H1 (cell line): Measurements from ENCODE around the gene ZNHIT3. TPM values are rescaled to one million over a fixed set of nuclear protein-coding genes. Genes with fewer than 3 reads are reported as not detected.

Experiments used
- CTCF ChIA-PET: fragments of 300-600 bp; sonication (Branson Sonifier 250); formaldehyde crosslinking; loops from one replicate; lab custom pipeline; 2021; ENCODE audit not compliant: partially characterized antibody; lab: Charles Lee
- POLR2A ChIA-PET: fragments of 300-600 bp; sonication (Branson Sonifier 250); formaldehyde crosslinking; loops from one replicate; lab custom pipeline; 2021; ENCODE audit warnings: inconsistent platforms; ENCODE audit not compliant: partially characterized antibody; lab: Charles Lee
- DNase-seq, 2 experiments: peaks; one replicate each; pipeline versions ENCODE4 v3.0.0 to v3.0.0-alpha.2; 2010 to 2022; ENCODE audit warnings: low spot score in 2 of 2, low read depth in 1 of 2, mixed read lengths in 1 of 2
- FAIRE-seq: peaks from 2 replicates; lab custom pipeline; 2011; peaks lifted over from hg19 to GRCh38; lab: Jason Lieb, UNC
- H2AFZ ChIP-seq: 2 replicates; pipeline ENCODE4 v1.8.1; 2012; ENCODE audit warnings: low read length, inconsistent platforms
- H2AK5ac ChIP-seq: 2 replicates; pipeline ENCODE4 v1.6.1; 2013; ENCODE audit warnings: low read depth, low read length
- H2BK120ac ChIP-seq: replicated peaks from 2 replicates; pipeline ENCODE3; 2013; ENCODE audit warnings: low read depth, low read length, inconsistent platforms
- H2BK12ac ChIP-seq: 2 replicates; pipeline ENCODE4 v1.6.1; 2013; ENCODE audit warnings: low read depth, low read length
- H2BK15ac ChIP-seq: 2 replicates; pipeline ENCODE4 v1.6.1; 2013; ENCODE audit warnings: low read length
- H2BK20ac ChIP-seq: 2 replicates; pipeline ENCODE4 v1.6.1; 2013; ENCODE audit warnings: low read length
- H2BK5ac ChIP-seq: 2 replicates; pipeline ENCODE4 v1.6.1; 2013; ENCODE audit warnings: low read depth, low read length
- H3K14ac ChIP-seq: 2 replicates; pipeline ENCODE4 v1.6.1; 2013; ENCODE audit warnings: inconsistent platforms; ENCODE audit not compliant: insufficient read length
- H3K18ac ChIP-seq: 2 replicates; pipeline ENCODE4 v1.6.1; 2013; ENCODE audit warnings: low read length; ENCODE audit errors: extremely low read depth
- H3K23ac ChIP-seq: 2 replicates; pipeline ENCODE4 v1.6.1; 2013; ENCODE audit warnings: inconsistent platforms; ENCODE audit not compliant: insufficient read length
- H3K23me2 ChIP-seq: 2 replicates; pipeline ENCODE4 v1.6.1; 2013; ENCODE audit warnings: low read depth, low read length
- H3K27ac ChIP-seq: 2 replicates; pipeline ENCODE4 v1.6.1; 2011; ENCODE audit warnings: low read depth, low read length, inconsistent platforms
- H3K27me3 ChIP-seq, 4 experiments: replicated peaks in 1 of 4; 1 replicate in 1 of 4; 2 replicates in 3 of 4; pipeline versions ENCODE4 v1.6.1 to v1.8.1; 2011 to 2013; ENCODE audit warnings: low read length in 3 of 4, mild to moderate bottlenecking in 3 of 4, inconsistent platforms in 2 of 4, mixed read lengths in 2 of 4, moderate library complexity in 1 of 4; ENCODE audit not compliant: control insufficient read depth in 3 of 4, insufficient read depth in 3 of 4; ENCODE audit errors: extremely low read depth in 1 of 4
- H3K36me3 ChIP-seq, 4 experiments: 2 replicates each; pipeline versions ENCODE4 v1.6.1 to v1.8.1; 2011 to 2013; ENCODE audit warnings: mild to moderate bottlenecking in 4 of 4, low read length in 3 of 4, moderate library complexity in 2 of 4, control low read depth in 1 of 4, inconsistent platforms in 1 of 4; ENCODE audit not compliant: insufficient read depth in 4 of 4, control insufficient read depth in 2 of 4
- H3K4ac ChIP-seq: replicated peaks from 2 replicates; pipeline ENCODE3; 2013; ENCODE audit warnings: low read length, low read depth, mixed read lengths, inconsistent platforms; ENCODE audit not compliant: insufficient read length
- H3K4me1 ChIP-seq, 4 experiments: replicated peaks in 1 of 4; 1 replicate in 1 of 4; 2 replicates in 3 of 4; pipeline versions ENCODE4 v1.6.1 to v1.8.1; 2011 to 2013; ENCODE audit warnings: low read length in 3 of 4, inconsistent platforms in 2 of 4, mixed read lengths in 1 of 4; ENCODE audit not compliant: insufficient read depth in 4 of 4, control insufficient read depth in 3 of 4
- H3K4me2 ChIP-seq, 2 experiments: 2 replicates each; pipeline versions ENCODE4 v1.6.1 to v1.8.1; 2011 to 2013; ENCODE audit warnings: low read depth in 2 of 2, low read length in 2 of 2, control low read depth in 1 of 2, inconsistent platforms in 1 of 2, mild to moderate bottlenecking in 1 of 2; ENCODE audit not compliant: insufficient read depth in 1 of 2
- H3K4me3 ChIP-seq, 4 experiments: fragments of 200-600, 300-600 bp in 1 of 4; sonication (generic), shearing (Covaris generic), sonication (Bioruptor Twin) in 1 of 4; 2 replicates each; pipeline versions ENCODE4 v1.5.1 to v1.8.1; 2011 to 2016; ENCODE audit warnings: low read length in 4 of 4, low read depth in 3 of 4, control low read depth in 2 of 4, inconsistent platforms in 2 of 4, mild to moderate bottlenecking in 2 of 4, mixed read lengths in 1 of 4, moderate library complexity in 1 of 4; ENCODE audit not compliant: insufficient read depth in 2 of 4; ENCODE audit errors: extremely low read depth in 1 of 4
- H3K56ac ChIP-seq: replicated peaks from 2 replicates; pipeline ENCODE3; 2013; ENCODE audit warnings: low read depth, mild to moderate bottlenecking, mixed read lengths, low read length, inconsistent platforms; ENCODE audit not compliant: insufficient read length
- H3K79me1 ChIP-seq: 2 replicates; pipeline ENCODE4 v1.6.1; 2013; ENCODE audit warnings: low read depth, low read length, control low read depth
- H3K79me2 ChIP-seq, 2 experiments: 2 replicates each; pipeline versions ENCODE4 v1.6.1 to v1.8.1; 2012 to 2013; ENCODE audit warnings: low read length in 2 of 2, mild to moderate bottlenecking in 2 of 2, inconsistent platforms in 1 of 2; ENCODE audit not compliant: insufficient read depth in 2 of 2, control insufficient read depth in 1 of 2
- H3K9ac ChIP-seq, 4 experiments: replicated peaks in 1 of 4; 1 replicate in 1 of 4; 2 replicates in 3 of 4; pipeline versions ENCODE4 v1.6.1 to v1.8.1; 2011 to 2013; ENCODE audit warnings: low read depth in 3 of 4, low read length in 3 of 4, control low read depth in 2 of 4, mild to moderate bottlenecking in 2 of 4, moderate library complexity in 2 of 4, inconsistent platforms in 1 of 4; ENCODE audit errors: extremely low read depth in 1 of 4
- H3K9me3 ChIP-seq, 2 experiments: 2 replicates each; pipeline versions ENCODE4 v1.6.1 to v1.8.1; 2012 to 2013; ENCODE audit warnings: mild to moderate bottlenecking in 2 of 2, moderate library complexity in 2 of 2, control low read depth in 1 of 2, inconsistent platforms in 1 of 2, low read depth in 1 of 2, low read length in 1 of 2, mixed read lengths in 1 of 2; ENCODE audit not compliant: insufficient read depth in 2 of 2
- H4K20me1 ChIP-seq, 2 experiments: replicated peaks in 1 of 2; 2 replicates each; pipeline versions ENCODE3 to v1.8.1; 2011 to 2013; ENCODE audit warnings: inconsistent platforms in 2 of 2, low read length in 2 of 2, mild to moderate bottlenecking in 1 of 2; ENCODE audit not compliant: insufficient read depth in 2 of 2, control insufficient read depth in 1 of 2
- H4K5ac ChIP-seq: 2 replicates; pipeline ENCODE4 v1.6.1; 2013; ENCODE audit warnings: low read length, low read depth, mixed read lengths, inconsistent platforms; ENCODE audit not compliant: insufficient read length
- H4K8ac ChIP-seq: 2 replicates; pipeline ENCODE4 v1.8.0; 2013; ENCODE audit warnings: mild to moderate bottlenecking, moderate library complexity, low read length, inconsistent platforms; ENCODE audit not compliant: insufficient read depth; ENCODE audit errors: extremely low read depth
- H4K91ac ChIP-seq: replicated peaks from 2 replicates; pipeline ENCODE3; 2013; ENCODE audit warnings: low read length, mixed read lengths, inconsistent platforms; ENCODE audit not compliant: insufficient read length
- BACH1 ChIP-seq: IDR thresholded peaks from 2 replicates; pipeline ENCODE4 v1.6.1; 2012; ENCODE audit warnings: low read length, improper control_type of control experiment
- CBX5 ChIP-seq: fragments of 300-800, 300-1000 bp; sonication (generic); IDR thresholded peaks from 2 replicates; pipeline ENCODE4 v1.7.1; 2016; ENCODE audit warnings: antibody characterized with exemption, low read length, low read depth
- CHD1 ChIP-seq: IDR thresholded peaks from 2 replicates; pipeline ENCODE4 v1.6.1; 2012; ENCODE audit warnings: low read depth, low read length, improper control_type of control experiment
- FOSL1 ChIP-seq: IDR thresholded peaks from 2 replicates; pipeline ENCODE4 v1.6.1; 2011; ENCODE audit warnings: mild to moderate bottlenecking, low read depth, low read length, moderate library complexity; ENCODE audit not compliant: insufficient read depth
- HDAC6 ChIP-seq: IDR thresholded peaks from one replicate; pipeline ENCODE4 v1.7.1; 2012; ENCODE audit warnings: low read depth, mild to moderate bottlenecking, inconsistent platforms, low read length, moderate library complexity
- KDM4A ChIP-seq: IDR thresholded peaks from one replicate; pipeline ENCODE4 v1.7.1; 2012; ENCODE audit warnings: low read depth, mild to moderate bottlenecking, moderate library complexity, low read length, inconsistent platforms; ENCODE audit not compliant: severe bottlenecking
- NRF1 ChIP-seq: IDR thresholded peaks from 2 replicates; pipeline ENCODE4 v1.6.1; 2011; ENCODE audit warnings: mild to moderate bottlenecking, low read depth, low read length, improper control_type of control experiment
- RNF2 ChIP-seq: fragments of 200-900, 300-1000 bp; sonication (generic); IDR thresholded peaks from 2 replicates; pipeline ENCODE4 v1.7.1; 2016; ENCODE audit warnings: borderline replicate concordance, low read depth, mild to moderate bottlenecking, antibody characterized with exemption, low read length; ENCODE audit not compliant: poor library complexity, severe bottlenecking; ENCODE audit errors: missing control alignments
- SAP30 ChIP-seq: fragments of 300-600 bp; sonication (generic); IDR thresholded peaks from 2 replicates; pipeline ENCODE4 v1.7.1; 2012; ENCODE audit warnings: low read length, moderate library complexity, mild to moderate bottlenecking, inconsistent platforms; ENCODE audit not compliant: insufficient read depth, insufficient replicate concordance
- SIN3A ChIP-seq, 2 experiments: IDR thresholded peaks in 1 of 2; conservative IDR thresholded peaks in 1 of 2; 2 replicates each; pipeline ENCODE4 v1.6.1; 2011 to 2012; ENCODE audit warnings: low read length in 2 of 2, improper control_type of control experiment in 1 of 2, low read depth in 1 of 2, mild to moderate bottlenecking in 1 of 2
- TAF7 ChIP-seq: optimal IDR thresholded peaks from 2 replicates; pipeline ENCODE3; 2011; ENCODE audit warnings: low read depth, mild to moderate bottlenecking, inconsistent platforms, low read length, moderate library complexity, borderline replicate concordance
- WGBS, 2 experiments: shearing (Covaris generic) in 1 of 2; methylation state at CpG; one replicate each; pipeline versions ENCODE4 v1.1.6 to v1.1.7; 2013 to 2015; ENCODE audit warnings: low lambda C conversion rate in 2 of 2, mixed read lengths in 2 of 2, inconsistent platforms in 1 of 2, low coverage in 1 of 2, missing lambda C conversion rate in 1 of 2; ENCODE audit not compliant: insufficient replicate concordance in 2 of 2, insufficient coverage in 1 of 2, insufficient read length in 1 of 2; ENCODE audit errors: extremely low coverage in 1 of 2, missing lambda C conversion rate in 1 of 2; 5-methylcytosine and 5-hydroxymethylcytosine counted together
- polyA plus RNA-seq, 7 experiments: library from polyadenylated mRNA; depleted of rRNA in 3 of 7; stranded (reverse) in 5 of 7; unstranded in 2 of 7; fragments of >200 nt in 5 of 7; fragments of 200-250 nt in 2 of 7; gene quantifications; 1 replicate in 5 of 7; 2 replicates in 1 of 7; 4 replicates in 1 of 7; pipeline versions ENCODE4 v1.2.1 to v1.2.3, GENCODE V29; 2011 to 2013; ENCODE audit warnings: missing spikeins in 2 of 7, mixed read lengths in 2 of 7
- total RNA-seq: library from RNA; stranded (reverse); fragmentation: NEBNext Ultra II Directional; extraction: Animal tissue kit (Norgen Biotek cat#: 25700); gene quantifications from 2 replicates; pipeline ENCODE4 v1.2.1, GENCODE V29; 2021

The ZNHIT3 gene
- total and polyA plus RNA-seq, 2 of the 8 experiments (the other 6 are each of a cell fraction or from before 2014, with no cell fraction given): 59.1 to 147 TPM

DNA sequence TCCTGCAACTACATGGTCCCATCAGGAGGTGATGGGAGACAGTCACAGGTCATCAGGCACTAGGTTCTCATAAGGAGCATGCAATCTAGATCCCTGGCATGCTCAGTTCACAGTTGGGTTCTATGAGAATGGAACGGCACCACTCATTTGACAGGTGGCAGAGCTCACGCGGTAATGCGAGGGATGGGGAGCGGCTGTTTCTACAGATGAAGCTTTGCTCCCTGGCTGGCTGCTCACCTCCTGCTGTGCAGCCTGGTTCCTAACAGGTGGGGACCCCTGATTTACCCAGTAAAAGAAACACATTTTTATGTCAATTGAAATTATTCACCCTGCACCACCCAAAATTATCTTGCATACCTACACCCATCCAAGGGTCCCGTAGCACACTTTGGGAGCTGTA is 42.7 kb upstream of the ZNHIT3 start:
- no peak overlapping the region for H4K8ac ChIP-seq
- no peaks in the 10 kb centered on the region for H3K9me3 ChIP-seq
- no peak overlapping the region for H2BK15ac ChIP-seq
- no peak overlapping the region for H3K14ac ChIP-seq
- no peak overlapping the region for H3K27ac ChIP-seq
- H2AK5ac ChIP-seq: no peak overlapping the region
- no peaks in the 10 kb centered on the region for H4K20me1 ChIP-seq
- no peak overlapping the region for H2BK12ac ChIP-seq
- H3K79me2 ChIP-seq: no peaks in the 10 kb centered on the region
- 89% methylated on average over 6 of the region's 6 CpGs; no CpG with 5 or more reads in 1 of the 2 experiments for WGBS, 2 experiments
- ChIA-PET CTCF (interaction anchor here (1.2 kb wide), 2 partner anchors 17 to 20 kb away, joined by 5 read pairs; no protein-coding TSS in a partner anchor), POLR2A (no interaction called here)
- no peaks in the 10 kb centered on the region for H3K27me3 ChIP-seq
- H3K4ac ChIP-seq: no peak overlapping the region
- DNase-seq (no peak), FAIRE-seq (no peak)
- no peak overlapping the region for H2AFZ ChIP-seq
- H4K91ac ChIP-seq: no peak overlapping the region
- H3K56ac ChIP-seq: no peak overlapping the region
- no peaks in the 10 kb centered on the region for H3K36me3 ChIP-seq
- no peak overlapping the region for H2BK5ac ChIP-seq
- no peaks in the 10 kb centered on the region for H3K4me1 ChIP-seq
- H3K79me1 ChIP-seq: no peaks in the 10 kb centered on the region
- no peak overlapping the region for H3K4me2 ChIP-seq
- no peak overlapping the region for H2BK120ac ChIP-seq
- no peak overlapping the region for H2BK20ac ChIP-seq
- H3K23me2 ChIP-seq: no peaks in the 10 kb centered on the region
- TF ChIP-seq KDM4A: no peak
- no peak for TF ChIP-seq SAP30
- no peak for TF ChIP-seq BACH1
- TF ChIP-seq FOSL1: no peak
- no peak for TF ChIP-seq RNF2
- TF ChIP-seq HDAC6: no peak
- no peak for TF ChIP-seq CHD1
- TF ChIP-seq SIN3A (conservative IDR thresholded peaks at IDR 0.05 in 1 of 2, IDR thresholded peaks at IDR 0.05 in 1 of 2; ENCODE audit: low read depth in 1 of 2, low read length in 2 of 2): no peak
- TF ChIP-seq CBX5: no peak
- no peak for TF ChIP-seq NRF1
- TF ChIP-seq TAF7: no peak
- no peak overlapping the region for H3K23ac ChIP-seq
- H4K5ac ChIP-seq: no peak overlapping the region
- no peak overlapping the region for H3K9ac ChIP-seq
- H3K4me3 ChIP-seq: no peak overlapping the region
- no peak overlapping the region for H3K18ac ChIP-seq
